Measurements from ENCODE around the gene ZNF33B. TPM values are rescaled to one million over a fixed set of nuclear protein-coding genes. Genes with fewer than 3 reads are reported as not detected.
A peak's percentile ranks its signal among the peaks of the same experiment; 100 is the strongest.
"Not testable (repeated sequence)": the region's sequence is repeated elsewhere in the genome, so short reads cannot be mapped to it uniquely, and the experiment has no call there.

The ZNF33B gene
- polyA plus RNA-seq, 1 donor from 2014 or later, result 6.7 TPM

DNA sequence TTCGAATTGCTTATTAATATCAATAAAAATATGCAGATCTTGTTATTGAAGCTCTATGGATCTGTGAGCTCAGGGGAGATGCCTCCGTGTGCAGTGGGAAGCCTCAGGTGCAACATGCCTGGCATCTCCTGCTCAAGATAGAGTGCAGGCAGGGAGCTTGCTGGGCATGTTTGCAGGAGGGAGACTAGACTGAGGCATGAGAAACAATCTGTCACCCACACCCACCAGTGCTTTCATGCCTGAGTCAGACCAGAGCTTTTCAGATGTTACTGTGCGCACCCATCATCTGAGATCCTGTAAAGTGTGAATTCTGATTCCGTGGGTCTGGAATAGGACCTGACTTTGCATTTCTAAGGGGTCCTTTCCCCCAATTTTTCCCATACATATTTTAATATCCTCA lies 62.0 kb downstream of the ZNF33B start:
- Mint-ChIP-seq H3K27me3 (no peaks in the 10 kb centered on the region), H3K36me3 (peaks cover 2% of the 10 kb centered on the region), H3K9me3 (peaks cover 2 to 8% (median 4%) of the 10 kb centered on the region in 3 donors), H3K4me3 (no peak overlapping the region), H3K27ac (no peak overlapping the region), H3K4me1 (peaks cover 0 to 7% (median 7%) of the 10 kb centered on the region in 3 donors)

DNA sequence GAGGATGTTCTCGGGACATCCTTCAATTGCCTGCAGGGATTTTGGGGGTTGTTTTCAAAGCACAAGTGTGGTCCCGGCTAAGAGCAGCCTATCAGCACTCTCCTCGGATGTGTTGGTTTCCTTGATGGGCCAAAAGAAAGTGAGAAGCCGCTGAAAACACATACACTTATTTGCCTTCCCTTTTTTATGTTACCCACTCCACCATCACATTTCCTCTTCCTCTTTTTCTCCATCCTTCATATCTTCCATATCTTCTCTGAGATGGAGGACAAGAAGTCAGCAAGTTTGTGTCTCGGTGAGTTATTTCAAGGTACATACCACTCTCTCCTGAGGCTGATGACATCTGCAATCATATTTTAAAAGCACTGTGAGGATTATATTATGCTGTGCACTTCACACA lies 64.0 kb downstream of the ZNF33B start:
- Mint-ChIP-seq H3K4me3 (no peak overlapping the region), H3K27me3 (no peaks in the 10 kb centered on the region), H3K9me3 (peaks cover 2 to 10% (median 7%) of the 10 kb centered on the region in 3 donors), H3K4me1 (peaks cover 0 to 7% (median 7%) of the 10 kb centered on the region in 3 donors), H3K36me3 (peaks cover 2% of the 10 kb centered on the region), H3K27ac (no peak overlapping the region)

DNA sequence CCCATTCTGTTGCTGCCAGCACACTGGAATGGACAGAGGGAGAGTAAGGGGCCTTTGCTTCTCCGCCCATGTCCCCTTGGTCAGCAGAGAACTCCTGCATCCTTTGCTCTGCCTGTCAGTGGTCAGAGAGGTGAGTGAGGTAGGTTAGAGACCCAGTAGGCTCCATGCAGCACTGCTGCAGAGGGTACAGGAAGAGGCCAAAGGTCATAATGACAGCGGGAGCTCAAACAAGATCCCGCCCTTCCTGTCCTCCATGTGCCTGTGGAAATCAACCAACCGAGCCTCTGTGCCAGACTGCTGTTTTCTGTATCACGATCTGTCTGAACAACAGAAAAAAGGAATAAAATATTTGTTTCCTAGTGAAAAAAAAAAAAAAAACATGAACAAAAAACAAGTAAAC lies 81.4 kb downstream of the ZNF33B start:
- peaks cover under 1% of the 10 kb centered on the region for H3K36me3 Mint-ChIP-seq
- H3K27me3 Mint-ChIP-seq, result peaks cover 2% of the 10 kb centered on the region
- no peaks in the 10 kb centered on the region for H3K9me3 Mint-ChIP-seq
- H3K4me1 Mint-ChIP-seq, result peaks cover 11 to 13% (median 12%) of the 10 kb centered on the region in 3 donors
- no peak overlapping the region for H3K27ac Mint-ChIP-seq
- H3K4me3 Mint-ChIP-seq, result no peak overlapping the region

DNA sequence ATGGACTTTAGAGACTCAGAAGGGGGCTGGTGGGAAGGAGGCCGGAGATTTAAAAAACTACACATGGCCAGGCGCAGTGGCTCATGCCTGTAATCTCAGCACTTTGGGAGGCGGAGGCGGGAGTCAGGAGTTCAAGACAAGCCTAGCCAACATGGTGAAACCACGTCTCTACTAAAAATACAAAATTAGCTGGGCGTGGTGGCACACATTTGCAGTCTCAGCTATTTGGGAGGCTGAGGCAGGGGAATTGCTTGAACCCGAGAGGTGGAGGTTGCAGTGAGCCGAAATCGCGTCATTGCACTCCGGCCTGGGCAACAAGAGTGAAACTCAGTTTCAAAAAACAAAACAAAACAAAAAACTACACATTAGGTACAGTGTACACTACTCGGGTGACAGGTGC lies 84.8 kb downstream of the ZNF33B start:
- H3K9me3 Mint-ChIP-seq, H3K27me3 Mint-ChIP-seq, H3K36me3 Mint-ChIP-seq: not testable (repeated sequence)
- peak overlapping the region in 2 of 3 donors; percentile 78 to 96 for H3K27ac Mint-ChIP-seq
- peak overlapping the region; percentile 97 to 99 (median 98) for H3K4me3 Mint-ChIP-seq
- H3K4me1 Mint-ChIP-seq, result peaks cover 26 to 37% (median 35%) of the 10 kb centered on the region in 3 donors

DNA sequence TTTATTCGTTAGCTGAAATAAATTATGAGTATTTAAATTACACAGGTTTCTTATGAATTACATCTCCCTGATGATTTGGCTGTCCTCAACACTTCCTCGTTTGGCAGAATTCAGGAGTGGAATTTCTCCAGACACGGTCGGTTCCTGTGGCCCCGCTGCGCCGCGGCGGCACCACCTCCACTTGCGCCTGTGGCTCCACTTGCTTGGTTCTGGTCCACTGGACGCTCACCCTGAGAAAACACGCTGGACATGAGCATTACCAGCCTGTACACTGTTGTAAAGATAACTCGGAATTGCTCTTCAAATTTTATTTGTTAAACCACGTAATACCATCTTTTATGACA lies 85.3 kb downstream of the ZNF33B start:
- Mint-ChIP-seq H3K4me1 (peaks cover 27 to 37% (median 35%) of the 10 kb centered on the region in 3 donors), H3K36me3 (peaks cover 6% of the 10 kb centered on the region), H3K27me3 (no peaks in the 10 kb centered on the region), H3K4me3 (peak overlapping the region; percentile 97 to 99 (median 98)), H3K27ac (peak overlapping the region; percentile 78 to 96 (median 96)), H3K9me3 (no peaks in the 10 kb centered on the region)

DNA sequence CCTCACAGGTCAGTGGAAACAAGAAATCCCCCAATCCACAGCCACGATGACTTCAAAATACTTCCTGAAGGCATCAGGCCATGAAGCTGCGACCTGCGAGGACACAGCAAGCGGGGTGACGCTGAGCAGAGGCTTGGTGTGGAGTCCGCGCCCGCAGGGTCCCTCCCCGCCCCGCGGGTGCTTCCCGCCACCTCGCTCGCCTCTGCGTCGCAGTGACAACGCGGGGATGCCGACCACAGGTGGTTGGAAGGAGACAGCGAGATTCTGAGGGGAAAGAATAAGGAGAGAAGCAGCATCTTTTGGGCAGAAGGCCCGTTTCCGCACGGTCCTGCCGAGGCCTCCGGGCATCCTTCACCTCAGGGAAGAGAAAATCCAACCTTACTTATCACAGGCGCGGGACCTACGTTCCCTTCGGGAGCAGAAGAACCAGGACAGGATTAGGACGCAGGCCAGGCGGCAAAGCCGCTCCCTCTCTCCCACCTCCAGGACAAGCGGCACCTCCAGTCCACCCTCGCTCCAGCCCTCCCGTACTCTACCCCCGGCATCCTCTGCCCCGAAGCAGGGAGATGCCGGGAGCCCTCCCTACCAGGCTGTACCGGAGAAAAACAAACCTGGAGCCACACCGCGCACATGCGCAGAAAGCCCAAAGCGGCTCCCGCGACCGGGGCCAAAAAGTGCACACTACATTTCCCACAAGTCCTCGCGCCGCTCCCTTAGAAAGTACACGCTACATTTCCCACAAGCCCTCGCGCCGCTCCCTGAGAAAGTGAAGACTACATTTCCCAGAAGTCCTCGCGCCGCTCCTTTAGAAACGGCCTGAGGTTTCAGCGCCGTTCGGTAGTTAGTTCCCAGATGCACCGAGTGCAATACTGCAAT lies 85.9 kb downstream of the ZNF33B start:
- Mint-ChIP-seq H3K36me3 (peaks cover 11% of the 10 kb centered on the region), H3K9me3 (peaks cover 0 to 2% (median 0%) of the 10 kb centered on the region in 3 donors), H3K4me3 (peak overlapping the region; percentile 97 to 99 (median 98)), H3K4me1 (peaks cover 32 to 38% (median 37%) of the 10 kb centered on the region in 3 donors), H3K27me3 (no peaks in the 10 kb centered on the region), H3K27ac (peak overlapping the region; percentile 78 to 96 (median 96))

DNA sequence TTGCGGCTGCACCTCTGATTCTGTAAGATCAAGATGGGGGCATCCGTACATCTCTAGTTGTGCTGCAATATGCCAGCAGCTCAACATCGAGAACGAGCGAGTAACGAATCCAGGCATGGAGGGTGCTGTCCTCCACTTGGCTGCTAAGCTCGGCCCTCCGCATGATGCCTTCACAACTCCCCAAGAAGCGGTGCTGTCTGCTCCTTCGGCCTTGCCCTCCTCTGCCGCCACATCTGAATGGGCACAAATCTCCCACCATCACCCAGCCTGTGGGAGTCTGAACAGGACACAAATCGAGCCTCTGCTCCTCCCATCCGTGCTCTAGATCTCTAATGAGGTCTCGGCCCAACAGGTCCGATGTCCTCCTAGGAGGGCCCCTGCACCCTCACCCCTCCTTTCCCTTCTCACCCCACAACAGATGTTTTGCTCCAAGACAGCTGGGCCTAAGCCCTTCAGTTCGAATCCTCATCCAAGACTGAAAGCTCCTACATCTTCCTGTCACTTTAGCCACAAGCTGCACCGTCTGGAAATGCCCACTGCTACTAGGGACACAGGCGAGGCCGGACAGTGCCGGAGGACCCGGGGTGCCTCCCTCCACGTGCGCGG lies 86.7 kb downstream of the ZNF33B start:
- Mint-ChIP-seq H3K27me3 (no peaks in the 10 kb centered on the region), H3K9me3 (peaks cover 0 to 9% (median 2%) of the 10 kb centered on the region in 3 donors), H3K4me3 (peak overlapping the region; percentile 97 to 99 (median 98)), H3K36me3 (peaks cover 13% of the 10 kb centered on the region), H3K4me1 (peaks cover 33 to 41% (median 37%) of the 10 kb centered on the region in 3 donors), H3K27ac (peak overlapping the region in 2 of 3 donors; percentile 78 to 96)

DNA sequence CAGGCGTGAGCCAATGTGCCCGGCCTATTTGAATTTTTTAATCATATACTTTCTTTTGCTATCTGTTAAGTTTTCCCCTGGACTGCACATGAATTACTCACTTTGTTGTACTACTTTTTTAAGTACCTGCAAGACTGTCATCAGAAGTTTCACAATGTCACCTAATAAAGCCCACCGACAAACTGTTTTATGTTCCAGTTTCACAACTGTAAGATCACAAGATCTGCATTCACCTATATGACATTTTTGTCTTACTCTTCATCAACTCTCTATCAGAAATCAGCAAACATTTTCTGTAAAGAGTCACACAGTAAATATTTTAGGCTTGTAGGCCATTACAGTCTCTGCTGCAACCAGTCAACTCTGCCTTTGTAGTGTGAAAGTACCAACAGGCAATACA lies 88.5 kb downstream of the ZNF33B start:
- H3K4me1 Mint-ChIP-seq, result peaks cover 33 to 42% (median 37%) of the 10 kb centered on the region in 3 donors
- H3K9me3 Mint-ChIP-seq, result peaks cover 0 to 15% (median 7%) of the 10 kb centered on the region in 3 donors
- peaks cover 20% of the 10 kb centered on the region for H3K36me3 Mint-ChIP-seq
- no peak overlapping the region for H3K27ac Mint-ChIP-seq
- no peaks in the 10 kb centered on the region for H3K27me3 Mint-ChIP-seq
- H3K4me3 Mint-ChIP-seq, result peak overlapping the region in 2 of 4 donors; percentile 55 to 78

DNA sequence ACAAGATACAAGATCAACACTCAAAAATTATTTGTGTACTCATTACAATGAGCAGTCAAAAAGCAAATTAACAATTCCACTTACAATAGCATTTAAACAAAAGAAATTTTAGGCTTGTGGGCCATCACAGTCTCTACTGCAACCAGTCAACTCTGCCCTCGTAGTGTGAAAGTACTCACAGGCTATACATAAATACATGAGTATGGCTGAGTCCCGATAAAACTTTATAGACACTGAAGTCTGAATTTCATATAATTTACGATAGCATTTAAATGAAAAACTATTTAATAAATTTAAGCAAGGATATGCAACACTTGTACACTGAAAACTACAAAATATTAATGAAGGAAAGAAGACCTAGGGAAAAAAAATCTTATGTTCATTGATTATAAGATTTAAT lies 90.1 kb downstream of the ZNF33B start:
- Mint-ChIP-seq H3K27me3 (no peaks in the 10 kb centered on the region), H3K9me3 (peaks cover 3 to 18% (median 8%) of the 10 kb centered on the region in 3 donors), H3K27ac (no peak overlapping the region), H3K36me3 (peaks cover 28% of the 10 kb centered on the region), H3K4me1 (peaks cover 29 to 41% (median 36%) of the 10 kb centered on the region in 3 donors), H3K4me3 (peak overlapping the region in 2 of 4 donors; percentile 24 to 67)

DNA sequence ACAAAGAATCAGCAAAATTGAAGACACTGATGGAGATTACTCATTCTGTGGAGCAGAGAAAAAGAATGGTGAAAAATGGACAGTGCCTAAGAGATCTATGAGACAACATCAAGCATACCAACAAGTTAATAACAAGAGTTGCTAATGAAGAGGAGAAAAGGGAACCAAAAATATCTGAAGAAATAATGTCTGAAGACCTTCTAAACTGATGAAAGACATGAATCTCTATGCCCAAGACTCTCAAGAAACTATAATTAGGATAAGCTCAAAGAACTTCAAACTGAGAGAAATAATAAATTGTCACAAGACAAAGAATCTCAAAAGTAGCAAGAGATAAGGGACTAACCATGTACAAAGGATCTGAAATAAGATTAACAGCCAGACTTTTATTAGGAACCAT lies 93.4 kb downstream of the ZNF33B start:
- H3K4me1 Mint-ChIP-seq, result peaks cover 10 to 18% (median 10%) of the 10 kb centered on the region in 3 donors
- peaks cover 13 to 32% (median 15%) of the 10 kb centered on the region in 3 donors for H3K9me3 Mint-ChIP-seq
- H3K27me3 Mint-ChIP-seq, result no peaks in the 10 kb centered on the region
- H3K4me3 Mint-ChIP-seq, result no peak overlapping the region
- peaks cover 35% of the 10 kb centered on the region for H3K36me3 Mint-ChIP-seq
- no peak overlapping the region for H3K27ac Mint-ChIP-seq

DNA sequence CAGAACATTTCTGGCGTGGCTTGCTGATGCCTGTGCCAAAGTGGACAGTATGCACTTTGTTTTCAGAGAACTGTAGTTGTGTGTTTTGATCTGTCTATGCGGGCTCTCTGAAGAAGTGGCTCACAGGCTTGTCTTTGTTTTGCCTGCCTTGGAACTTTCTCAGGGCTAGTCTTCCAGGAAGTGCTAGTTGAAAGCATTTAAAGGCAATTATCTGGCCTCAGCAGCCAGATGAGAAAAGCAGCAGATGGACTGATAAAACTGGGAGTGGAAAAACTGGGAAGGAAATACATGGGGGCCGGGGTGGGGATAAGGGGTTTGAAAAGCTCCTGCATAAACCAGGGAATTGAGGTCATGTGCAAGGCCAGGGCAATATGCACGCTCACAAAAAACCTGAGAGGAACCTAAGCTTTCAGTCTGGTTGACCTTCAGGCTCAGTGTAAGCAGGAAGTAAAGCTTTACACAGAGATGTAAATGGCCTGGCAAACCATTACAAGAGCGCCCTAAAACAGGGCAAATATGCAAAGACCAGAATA lies 94.5 kb downstream of the ZNF33B start:
- H3K27ac Mint-ChIP-seq, result no peak overlapping the region
- peaks cover 34% of the 10 kb centered on the region for H3K36me3 Mint-ChIP-seq
- peak overlapping the region in 1 of 4 donors; percentile 72 for H3K4me3 Mint-ChIP-seq
- no peaks in the 10 kb centered on the region for H3K27me3 Mint-ChIP-seq
- H3K9me3 Mint-ChIP-seq, result peaks cover 13 to 32% (median 15%) of the 10 kb centered on the region in 3 donors
- peaks cover 3 to 13% (median 7%) of the 10 kb centered on the region in 3 donors for H3K4me1 Mint-ChIP-seq

Other genes starting within 250 kb of the ZNF33B start
- gene BMS1, start 144.2 kb upstream of the ZNF33B start, polyA plus RNA-seq, result 12.4 TPM

Measured in IgD-negative memory B cell (primary cell).